GM12892 (cell line): ENCODE data around the gene DHRSX.
"Not testable (repeated sequence)": the region's sequence is repeated elsewhere in the genome, so short reads cannot be mapped to it uniquely, and the experiment has no call there.

Experiments used
- DNase-seq: peaks from one replicate; pipeline ENCODE4 v3.0.0; 2011; ENCODE audit not compliant: insufficient read length
- FAIRE-seq: peaks from 2 replicates; lab custom pipeline; 2011; peaks lifted over from hg19 to GRCh38; lab: Jason Lieb, UNC
- POLR2A ChIP-seq: IDR thresholded peaks from 2 replicates; pipeline ENCODE4 v1.6.1; 2011; ENCODE audit warnings: low read depth, low read length, control low read depth
- POLR2AphosphoS5 ChIP-seq: IDR thresholded peaks from 2 replicates; pipeline ENCODE4 v1.6.1; 2011; ENCODE audit warnings: low read depth, low read length, control low read depth
- TAF1 ChIP-seq: IDR thresholded peaks from 2 replicates; pipeline ENCODE4 v1.6.1; 2011; ENCODE audit warnings: low read depth, mild to moderate bottlenecking, control low read depth, low read length, borderline replicate concordance

The DHRSX gene

GRCh38 chrX:2463973-2464676, 36.7 kb downstream of the DHRSX start:
- FAIRE-seq (no peak), DNase-seq (no peak)
- TF ChIP-seq TAF1 = no peak
- TF ChIP-seq POLR2AphosphoS5 = no peak
- TF ChIP-seq POLR2A = no peak

DNA sequence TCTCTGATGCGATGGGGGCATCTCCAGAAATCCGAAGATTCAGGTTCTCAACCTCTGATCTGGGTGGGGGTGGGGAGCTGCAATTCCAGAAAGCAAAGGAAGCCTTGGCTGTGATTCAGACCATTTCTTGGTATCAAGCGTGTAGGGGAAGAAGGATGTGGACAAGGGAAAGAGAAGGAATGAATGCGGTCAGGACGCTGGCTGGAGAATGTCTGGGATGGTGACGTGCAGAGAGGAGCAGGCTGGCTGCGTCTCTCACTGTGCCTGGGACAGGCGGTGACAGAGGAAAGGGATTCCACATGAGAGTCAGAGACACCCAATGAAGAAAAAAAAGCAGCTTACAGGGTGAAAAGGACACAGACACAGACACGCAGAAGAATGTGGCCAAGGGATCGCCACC, 37.3 kb downstream of the DHRSX start:
- FAIRE-seq = not testable (repeated sequence)

DNA sequence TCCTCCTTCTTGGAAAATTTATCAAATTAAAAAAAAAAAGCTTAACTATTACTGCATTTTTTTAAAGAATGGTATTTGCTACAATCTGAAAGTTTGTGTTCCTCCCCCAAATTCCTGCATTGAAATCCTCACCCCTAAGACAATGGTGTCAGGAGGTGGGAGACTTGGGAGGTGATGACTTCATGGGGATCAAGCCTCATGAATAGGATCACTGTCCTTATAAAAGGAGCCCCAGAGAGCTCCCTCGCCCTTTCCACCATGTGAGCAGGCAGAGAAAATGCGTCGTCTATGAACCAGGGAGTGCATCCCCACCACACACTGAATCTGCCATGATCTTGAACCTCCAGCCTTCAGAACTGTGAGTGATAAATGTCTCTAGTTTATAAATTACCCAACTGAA, 38.0 kb downstream of the DHRSX start:
- DNase-seq (no peak), FAIRE-seq (no peak)
- TF ChIP-seq TAF1 = no peak
- no peak for TF ChIP-seq POLR2AphosphoS5
- no peak for TF ChIP-seq POLR2A

More for the DNA sequence above, 37.3 kb downstream of the DHRSX start:
- DNase-seq = not testable (repeated sequence)

DNA sequence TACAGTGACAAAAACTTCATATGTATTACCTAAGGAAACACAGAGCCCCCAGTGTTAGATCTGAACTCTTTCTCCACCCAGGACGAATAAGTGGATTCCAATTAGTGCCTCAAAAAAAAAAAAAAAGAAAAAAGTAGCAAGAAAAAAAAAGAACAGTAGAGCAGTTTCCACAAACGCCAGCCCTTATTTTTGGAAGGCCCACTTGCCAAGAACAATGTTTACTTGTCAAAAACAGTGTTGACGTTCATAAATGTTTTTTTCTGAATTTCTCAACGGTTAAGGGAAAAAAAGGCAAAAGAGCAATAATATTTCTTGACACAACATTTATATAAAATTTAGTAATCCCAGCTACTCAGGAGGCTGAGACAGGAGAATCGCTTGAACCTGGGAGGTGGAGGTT, 38.7 kb downstream of the DHRSX start:
- FAIRE-seq (no peak), DNase-seq (no peak)
- TF ChIP-seq TAF1 (no peak), POLR2A (no peak), POLR2AphosphoS5 (no peak)

DNA sequence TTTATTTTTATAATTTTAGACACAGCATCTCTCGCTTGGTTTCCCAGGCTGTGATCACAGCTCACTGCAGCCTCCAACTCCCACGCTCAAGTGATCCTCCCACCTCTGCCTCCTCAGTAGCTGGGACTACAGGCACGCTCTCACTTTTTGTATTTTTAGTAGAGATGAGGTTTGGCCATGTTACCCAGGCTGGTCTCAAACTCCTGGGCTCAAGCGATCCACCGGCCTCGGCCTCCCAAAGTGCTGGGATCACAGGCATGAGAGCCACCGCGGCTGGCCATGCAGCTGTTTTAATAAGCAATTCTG, 39.1 kb downstream of the DHRSX start:
- no peak for DNase-seq
- no peak for TF ChIP-seq TAF1
- no peak for TF ChIP-seq POLR2AphosphoS5
- no peak for TF ChIP-seq POLR2A
- FAIRE-seq = no peak

DNA sequence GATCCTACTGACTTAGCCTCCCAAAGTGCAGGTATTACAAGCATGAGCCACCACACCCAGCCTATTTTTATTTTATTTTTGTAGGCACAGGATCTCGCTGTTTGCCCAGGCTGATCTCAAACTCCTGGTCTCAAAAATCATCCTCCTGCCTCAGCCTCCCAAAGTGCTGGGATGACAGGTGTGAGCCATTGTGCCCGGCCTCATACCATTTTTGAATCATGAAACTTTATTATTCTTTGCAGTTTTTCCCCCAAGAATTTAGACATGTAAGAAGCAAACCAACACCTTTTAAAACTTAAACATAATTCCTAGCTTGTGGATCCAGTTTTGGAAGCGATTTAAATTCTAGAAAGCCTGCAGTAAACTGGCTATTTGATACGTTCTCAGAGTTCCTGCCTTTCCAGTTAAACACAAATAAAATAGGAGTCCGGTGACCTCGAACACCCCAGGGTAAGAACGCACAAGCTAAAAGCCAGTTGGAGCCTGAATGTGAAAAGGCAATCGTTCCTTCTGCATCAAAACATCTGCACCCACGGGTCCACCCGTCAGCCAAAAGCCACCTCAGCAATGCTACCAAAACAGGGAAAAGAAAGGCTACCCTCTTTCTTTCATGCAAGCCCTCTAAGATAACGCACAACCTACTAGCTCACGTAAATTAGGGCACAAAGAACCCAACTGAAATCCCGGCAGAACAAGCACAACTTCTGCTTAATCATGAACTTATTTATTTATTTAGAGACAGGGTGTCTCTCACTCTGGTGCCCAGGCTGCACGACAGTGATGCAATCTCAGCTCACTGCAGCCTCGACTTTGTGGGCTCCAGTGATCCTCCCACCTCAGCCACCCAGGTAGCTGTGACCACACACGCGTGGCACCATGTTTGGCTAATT, 39.7 kb downstream of the DHRSX start:
- FAIRE-seq = not testable (repeated sequence)

DNA sequence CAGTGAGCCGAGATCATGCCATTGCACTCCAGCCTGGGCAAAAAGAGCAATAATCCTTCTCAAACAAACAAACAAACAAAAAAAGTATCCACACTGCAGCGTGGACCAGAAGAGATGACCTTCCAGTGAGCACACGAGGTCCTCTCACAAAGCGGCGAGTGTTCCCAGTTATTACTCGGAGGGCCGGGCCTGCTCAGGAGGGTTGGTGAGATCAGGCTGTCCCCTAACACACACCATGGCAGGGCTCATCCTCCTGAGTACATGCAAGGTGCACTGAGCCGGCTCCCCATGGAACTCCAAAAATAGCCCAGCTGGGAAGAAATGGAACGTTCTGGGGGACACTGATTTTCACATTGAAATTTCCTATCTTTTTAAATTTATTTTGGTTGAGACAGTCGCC, 40.7 kb downstream of the DHRSX start:
- DNase-seq, FAIRE-seq: not testable (repeated sequence)

More for the DNA sequence above, 39.7 kb downstream of the DHRSX start:
- not testable (repeated sequence) for DNase-seq

DNA sequence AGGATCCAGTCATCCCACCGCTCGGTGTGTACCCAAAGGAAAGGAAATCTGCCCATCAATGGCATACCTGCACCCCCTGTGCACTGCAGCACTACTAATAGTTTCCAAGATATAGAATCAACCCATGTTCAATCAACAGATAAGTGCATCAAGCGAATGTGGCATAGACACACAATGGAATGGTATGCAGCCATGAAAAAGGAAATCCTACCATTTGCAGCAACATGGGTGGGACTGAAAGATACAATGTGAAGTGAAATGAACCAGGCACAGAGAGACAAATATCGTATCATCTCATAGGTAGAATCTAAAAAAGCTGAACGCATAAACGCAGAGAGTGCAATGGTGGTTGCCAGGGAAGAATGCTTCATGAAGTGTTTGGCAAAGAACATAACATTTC, 42.5 kb downstream of the DHRSX start:
- DNase-seq (no peak), FAIRE-seq (no peak)
- TF ChIP-seq TAF1 (no peak), POLR2A (no peak), POLR2AphosphoS5 (no peak)

DNA sequence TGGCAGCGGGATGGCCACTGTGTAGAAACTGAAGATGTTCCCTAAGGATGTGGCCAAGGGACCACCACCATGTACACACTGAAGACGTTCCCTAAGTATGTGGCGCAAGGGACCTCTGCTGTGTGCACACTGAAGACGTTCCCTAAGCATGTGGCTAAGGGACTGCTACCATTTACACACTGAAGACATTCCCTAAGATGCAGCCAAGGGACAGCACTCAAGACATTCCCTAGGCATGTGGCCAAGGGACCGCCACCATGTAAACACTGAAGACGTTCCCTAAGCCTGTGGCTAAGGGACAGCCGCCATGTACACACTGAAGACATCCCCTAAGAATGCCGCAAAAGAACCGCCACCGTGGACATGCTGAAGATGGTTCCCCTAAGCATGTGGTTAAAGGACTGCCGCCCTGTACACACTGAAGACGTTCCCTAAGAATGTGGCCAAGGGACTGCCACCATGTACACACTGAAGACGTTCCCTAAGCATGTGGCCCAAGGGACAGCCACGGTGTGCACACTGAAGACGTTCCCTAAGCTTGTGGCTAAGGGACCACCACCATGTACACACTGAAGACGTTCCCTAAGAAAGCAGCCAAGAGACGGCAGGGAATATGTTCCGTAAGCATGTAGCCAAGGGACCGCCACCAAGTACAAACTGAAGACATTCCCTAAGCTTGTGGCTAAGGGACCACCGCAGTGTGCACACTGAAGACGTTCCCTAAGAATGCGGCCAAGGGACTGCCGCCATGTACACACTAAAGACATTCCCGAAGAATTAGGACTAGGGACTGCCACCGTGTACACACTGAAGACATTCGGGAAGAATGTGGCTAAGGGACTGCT, 43.3 kb downstream of the DHRSX start:
- FAIRE-seq (no peak), DNase-seq (no peak)
- TF ChIP-seq POLR2AphosphoS5 = no peak
- TF ChIP-seq POLR2A = no peak
- TF ChIP-seq TAF1 = no peak

DNA sequence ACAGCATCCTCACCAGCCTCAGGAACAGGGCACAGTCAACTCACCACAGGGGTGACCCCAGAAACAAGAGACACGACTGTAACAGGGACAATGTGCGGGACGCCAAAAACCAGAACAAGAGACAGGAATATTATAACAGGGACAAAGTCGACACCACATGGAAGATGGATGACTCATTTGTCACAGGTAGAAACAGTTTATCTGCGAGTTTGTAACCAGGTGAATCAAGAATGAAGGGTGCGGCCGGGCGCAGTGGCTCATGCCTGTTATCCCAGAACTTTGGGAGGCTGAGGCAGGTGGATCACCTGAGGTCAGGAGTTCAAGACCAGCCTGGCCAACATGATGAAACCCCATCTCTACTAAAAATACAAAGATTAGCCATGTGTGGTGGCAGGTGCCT, 44.7 kb downstream of the DHRSX start:
- not testable (repeated sequence) for FAIRE-seq, DNase-seq

GRCh38 chrX:2454620-2455019, 46.2 kb downstream of the DHRSX start:
- DNase-seq, FAIRE-seq: not testable (repeated sequence)

- FAIRE-seq (no peak), DNase-seq (no peak)
- TF ChIP-seq TAF1 (no peak), POLR2AphosphoS5 (no peak), POLR2A (no peak)
Observed at GRCh38 chrX:2452799-2453198, 48.0 kb downstream of the DHRSX start.
